HTERT RPE-1 (cell line): ENCODE data around the gene CEP95.

Experiments used
- in situ Hi-C: fragments of 300-500 bp; cut with MboI; formaldehyde crosslinking; loops from 4 replicates; pipeline ENCODE4 v1.14.3; 2020; ENCODE audit warnings: low sequenced_read_pairs

The CEP95 gene

GRCh38 chr17:64509179-64509578, 2.4 kb downstream of the CEP95 start:
- in situ Hi-C loops = no loop called here

GRCh38 chr17:64515419-64515818, 8.6 kb downstream of the CEP95 start:
- in situ Hi-C loops = no loop called here

- in situ Hi-C loops = no loop called here
These were observed 9.1 kb downstream of the CEP95 start for GRCh38 chr17:64515829-64516228.

GRCh38 chr17:64519601-64520000, 12.8 kb downstream of the CEP95 start:
- in situ Hi-C loops = no loop called here

- in situ Hi-C loops = no loop called here
These were observed 13.6 kb downstream of the CEP95 start for GRCh38 chr17:64520359-64520758.

- in situ Hi-C loops = no loop called here
These were observed 21.1 kb downstream of the CEP95 start for GRCh38 chr17:64527914-64528313.

- in situ Hi-C loops = no loop called here
These were observed 22.4 kb downstream of the CEP95 start for GRCh38 chr17:64529221-64529620.

GRCh38 chr17:64531955-64532371, 25.2 kb downstream of the CEP95 start:
- in situ Hi-C loops = no loop called here

GRCh38 chr17:64532409-64532808, 25.6 kb downstream of the CEP95 start:
- in situ Hi-C loops = no loop called here

GRCh38 chr17:64533784-64534183, 27.0 kb downstream of the CEP95 start:
- in situ Hi-C loops = no loop called here

GRCh38 chr17:64534187-64534586, 27.4 kb downstream of the CEP95 start:
- in situ Hi-C loops = no loop called here

GRCh38 chr17:64535357-64535756, 28.6 kb downstream of the CEP95 start:
- in situ Hi-C loops = no loop called here

GRCh38 chr17:64536913-64537312, 30.1 kb downstream of the CEP95 start:
- in situ Hi-C loops = no loop called here

GRCh38 chr17:64537488-64537887, 30.7 kb downstream of the CEP95 start:
- in situ Hi-C loops = no loop called here

GRCh38 chr17:64538508-64539130, 31.8 kb downstream of the CEP95 start:
- in situ Hi-C loops = no loop called here

- in situ Hi-C loops = no loop called here
These were observed 33.5 kb downstream of the CEP95 start for GRCh38 chr17:64540118-64540776.

GRCh38 chr17:64544742-64545141, 38.0 kb downstream of the CEP95 start:
- in situ Hi-C loops = no loop called here

- in situ Hi-C loops = no loop called here
These were observed 39.9 kb downstream of the CEP95 start for GRCh38 chr17:64546716-64547115.

- in situ Hi-C loops = no loop called here
These were observed 40.5 kb downstream of the CEP95 start for GRCh38 chr17:64547319-64547718.

GRCh38 chr17:64551461-64551860, 44.7 kb downstream of the CEP95 start:
- in situ Hi-C loops = no loop called here

GRCh38 chr17:64554028-64554637, 47.4 kb downstream of the CEP95 start:
- in situ Hi-C loops = no loop called here

GRCh38 chr17:64555281-64555680, 48.5 kb downstream of the CEP95 start:
- in situ Hi-C loops = no loop called here
